Right renal pelvis (tissue), 4 donors: ENCODE measurements around the gene COASY. TPM values are rescaled to one million over a fixed set of nuclear protein-coding genes. Genes with fewer than 3 reads are reported as not detected.

Experiments used
- DNase-seq, 4 donors: peaks; one replicate each; pipeline ENCODE4 v3.0.0-alpha.2; 2013; ENCODE audit warnings: low read depth in 4 of 4, low spot score in 3 of 4, missing footprints in 1 of 4
- polyA plus RNA-seq, 4 donors: library from polyadenylated mRNA; unstranded; fragments of 120-200 nt; gene quantifications; one replicate each; pipeline ENCODE4 v1.2.1, GENCODE V29; 2013; ENCODE audit not compliant: insufficient read length in 4 of 4

The COASY gene
- polyA plus RNA-seq: 10 to 100 TPM; 55.6 to 60.9 (median 57.1) TPM

DNA sequence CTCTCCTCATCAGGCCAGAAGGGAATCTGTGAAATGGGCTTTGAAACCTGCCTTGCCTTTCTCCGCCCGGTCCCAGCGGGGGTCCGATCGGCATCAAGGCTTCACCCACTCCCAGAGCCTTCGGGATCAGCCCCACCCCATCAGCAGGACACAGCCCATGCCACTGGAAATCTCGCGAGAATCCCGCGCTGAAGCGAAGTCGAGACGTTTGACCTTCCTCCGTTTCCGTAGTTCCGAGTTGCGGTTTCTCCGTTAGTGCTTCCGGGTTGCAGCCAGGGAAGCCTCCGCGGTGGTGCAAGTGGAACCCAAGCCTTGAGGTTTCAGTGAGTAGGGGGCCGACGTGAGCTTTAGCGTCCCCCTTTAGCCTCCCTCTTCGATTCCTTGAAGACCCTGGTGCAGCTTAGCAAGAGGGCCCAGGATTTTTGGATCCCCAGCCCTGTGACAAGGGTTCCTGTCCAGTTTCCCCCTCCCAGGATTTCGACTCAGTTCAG lies at the start of gene COASY:
COASY (plus strand) TSS at position 252 of the 491 bp plus-strand sequence. CDS start 475 bp downstream, outside the sequence.
- peak; percentile 95 to 98 (median 96) for DNase-seq

DNA sequence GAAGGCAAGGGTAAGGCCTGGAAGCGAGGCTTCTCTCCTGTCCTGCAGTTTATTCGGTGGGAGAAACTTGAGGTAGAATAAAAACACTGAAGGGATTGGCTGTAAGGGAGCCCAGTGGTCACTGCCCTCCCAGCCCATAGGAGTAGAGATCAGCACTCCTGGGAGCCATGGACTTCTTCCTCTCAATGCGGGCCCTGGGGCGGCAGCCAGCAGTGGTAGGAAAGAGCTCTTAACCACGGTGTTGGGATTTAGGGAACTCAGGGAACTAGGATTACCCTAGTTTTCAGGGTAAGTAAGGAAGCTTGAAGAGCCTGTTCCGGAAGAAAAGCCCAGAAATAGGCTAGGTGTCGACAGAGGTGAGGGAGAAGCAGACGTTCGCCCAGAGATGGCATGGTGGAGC lies 49.7 kb upstream of the COASY start:
- no peak for DNase-seq

DNA sequence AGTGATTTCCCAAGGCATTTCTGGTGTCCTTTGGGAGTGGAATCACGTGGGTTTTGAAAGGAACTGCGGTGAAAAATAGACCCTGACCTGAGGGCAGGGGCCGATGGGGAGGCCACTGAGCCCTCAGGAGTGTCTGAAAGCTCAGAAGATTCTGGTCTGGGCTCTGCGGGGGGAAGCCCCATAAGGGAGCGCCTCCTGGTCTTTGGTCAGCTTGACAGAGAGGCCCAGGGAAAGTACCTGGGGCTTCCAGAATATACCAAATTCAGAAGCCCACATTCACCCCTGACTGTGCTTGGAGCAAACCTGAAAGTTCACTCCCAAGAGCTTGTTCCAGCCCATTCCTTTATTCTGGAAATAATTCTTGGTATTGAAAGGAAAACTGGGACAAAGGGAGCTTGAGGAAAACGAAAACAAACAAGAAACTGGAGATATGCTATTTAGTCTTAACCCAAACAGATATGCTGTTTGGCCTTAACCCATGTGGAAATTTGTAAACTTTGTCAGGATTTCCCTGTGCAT lies 49.2 kb upstream of the COASY start:
- DNase-seq: no peak

DNA sequence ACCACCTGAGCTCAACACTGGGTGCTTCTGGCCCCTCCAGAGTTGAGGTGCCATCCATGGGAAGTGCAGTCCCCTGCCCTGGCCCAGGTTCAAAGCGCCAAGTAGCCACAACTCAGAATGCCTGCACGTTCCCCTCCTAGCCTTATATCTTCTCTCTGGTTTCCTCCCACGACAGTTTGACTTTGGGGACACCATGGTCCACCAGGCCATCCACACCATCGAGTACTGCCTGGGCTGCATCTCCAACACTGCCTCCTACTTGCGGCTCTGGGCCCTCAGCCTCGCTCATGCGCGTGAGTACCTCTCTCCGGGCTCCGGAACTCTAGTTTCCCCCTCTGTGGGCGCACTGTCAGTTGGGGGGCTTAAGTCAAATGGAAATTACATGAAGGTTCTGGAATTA lies 48.3 kb upstream of the COASY start:
- no peak for DNase-seq

DNA sequence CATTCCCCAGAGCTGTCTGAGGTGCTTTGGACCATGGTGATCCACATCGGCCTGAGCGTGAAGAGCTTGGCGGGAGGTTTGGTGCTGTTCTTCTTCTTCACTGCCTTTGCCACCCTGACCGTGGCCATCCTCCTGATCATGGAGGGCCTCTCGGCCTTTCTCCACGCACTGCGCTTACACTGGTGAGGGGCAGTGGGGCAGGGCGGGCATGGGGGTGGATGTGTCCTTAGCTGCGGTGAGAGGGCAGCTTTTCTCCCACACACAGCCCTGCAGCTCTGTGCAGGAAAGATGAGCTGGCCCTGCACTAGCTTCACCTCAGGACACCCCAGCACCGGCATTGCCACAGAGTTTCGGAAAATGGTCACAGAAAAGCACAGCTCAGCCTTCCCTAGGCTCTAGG lies 47.7 kb upstream of the COASY start:
- no peak for DNase-seq

DNA sequence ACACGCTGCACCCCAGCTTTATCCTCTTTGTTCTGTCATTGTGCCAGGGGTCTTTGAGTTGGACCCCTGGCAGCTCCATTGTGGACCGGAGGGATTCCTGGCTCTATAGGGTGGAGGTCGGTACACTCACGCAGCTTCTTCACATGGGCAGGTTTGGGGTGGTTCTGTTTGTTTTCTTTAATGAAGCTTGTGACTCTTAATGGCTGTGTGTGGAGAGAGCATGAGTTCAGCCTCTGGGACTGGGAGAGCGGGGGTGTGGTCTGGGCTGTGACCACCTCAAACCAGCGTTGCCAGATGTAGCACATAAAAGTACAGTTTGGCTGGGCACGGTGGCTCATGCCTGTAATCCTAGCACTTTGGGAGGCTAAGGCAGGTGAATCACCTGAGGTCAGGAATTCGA lies 47.1 kb upstream of the COASY start:
- no peak for DNase-seq

DNA sequence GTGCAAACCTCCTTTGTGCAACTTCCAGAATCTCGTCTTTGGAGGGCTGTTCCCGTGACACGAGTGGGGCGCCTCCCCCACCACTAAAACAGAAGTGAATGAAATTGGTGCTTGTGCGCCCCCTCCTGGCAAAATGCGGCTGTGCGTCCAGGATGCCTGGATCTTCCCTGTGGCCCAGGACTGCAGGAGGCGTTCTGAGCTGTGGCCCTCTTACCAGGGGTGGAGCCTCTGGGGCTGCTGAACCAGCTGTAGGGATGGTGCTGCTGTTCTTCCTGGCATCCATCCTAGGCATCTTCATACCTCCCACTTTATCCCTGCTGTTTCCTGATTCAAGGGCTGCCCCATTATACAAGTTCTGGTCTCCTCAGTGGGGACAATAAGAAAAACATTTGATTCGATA lies 44.4 kb upstream of the COASY start:
- DNase-seq: peak in 2 of 4 donors; percentile 46 to 65

DNA sequence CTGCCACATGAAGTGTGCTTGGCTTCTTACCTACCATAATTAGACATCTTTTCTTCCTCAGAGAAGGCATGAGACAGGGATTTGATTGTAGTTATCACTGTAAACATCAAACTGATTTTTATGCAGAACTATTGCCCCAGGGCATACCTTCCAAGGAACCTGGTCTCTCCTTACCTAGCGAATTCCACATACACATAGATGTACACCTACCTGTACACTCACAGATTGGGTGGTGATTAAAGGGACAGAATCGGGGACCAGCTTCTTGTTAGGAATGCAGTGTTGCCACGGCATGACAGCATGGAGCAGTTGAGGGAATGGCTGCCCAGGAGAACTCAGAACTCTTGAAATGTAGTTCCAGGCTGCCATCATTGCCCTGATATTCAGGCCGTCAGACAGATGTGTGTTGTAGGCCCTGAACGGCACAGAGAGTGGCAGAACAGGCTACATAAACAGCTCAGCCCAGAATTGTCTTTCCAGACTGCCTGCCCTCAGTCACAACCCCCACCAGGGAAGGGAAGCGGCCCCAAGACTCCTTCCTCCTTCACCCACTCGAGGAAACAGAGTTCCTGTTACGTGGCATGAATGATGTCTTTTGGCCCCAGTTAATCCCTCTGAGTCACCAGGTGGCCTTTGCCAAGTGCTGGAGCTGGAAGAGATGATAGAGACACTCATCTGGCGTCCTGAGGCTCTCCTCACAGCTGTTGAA lies 43.7 kb upstream of the COASY start:
- no peak for DNase-seq

DNA sequence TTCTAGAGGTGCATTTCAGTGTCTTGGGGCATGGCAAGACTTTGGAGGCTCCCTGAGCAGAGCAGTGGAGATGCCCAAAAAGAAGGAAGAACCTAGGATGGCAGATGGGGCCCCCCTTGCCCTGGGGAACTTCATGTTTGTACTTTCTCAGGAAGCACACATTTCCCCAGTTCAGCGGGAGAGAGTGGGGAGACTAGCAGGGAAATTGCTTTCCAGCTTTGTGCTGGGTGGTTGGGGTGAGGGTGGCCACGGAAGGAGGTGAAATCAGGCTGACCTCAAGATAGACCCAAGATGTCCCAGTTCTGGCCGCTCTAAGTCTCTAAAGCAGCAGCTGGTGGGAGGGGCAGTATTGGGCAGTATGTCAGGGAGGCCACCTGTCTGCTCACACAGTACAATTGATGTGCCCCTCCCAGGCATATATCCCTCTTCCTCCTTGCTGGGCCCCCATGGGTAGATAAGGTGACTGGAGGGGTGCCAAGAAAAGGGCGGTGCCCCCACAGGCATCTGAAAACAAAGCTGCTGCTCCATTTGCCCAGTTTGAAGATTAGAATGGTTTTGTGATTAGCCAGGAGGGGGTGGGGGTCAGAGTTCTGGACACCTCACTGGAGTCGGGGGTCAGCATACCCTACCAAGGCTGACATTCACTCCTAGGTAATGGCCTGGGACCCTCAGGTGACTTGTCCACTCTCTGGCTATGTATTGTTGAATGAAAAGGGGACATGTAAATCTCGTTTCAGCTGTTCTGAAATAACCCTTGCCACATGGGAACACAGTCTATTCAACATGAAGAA lies 43.0 kb upstream of the COASY start:
- no peak for DNase-seq

DNA sequence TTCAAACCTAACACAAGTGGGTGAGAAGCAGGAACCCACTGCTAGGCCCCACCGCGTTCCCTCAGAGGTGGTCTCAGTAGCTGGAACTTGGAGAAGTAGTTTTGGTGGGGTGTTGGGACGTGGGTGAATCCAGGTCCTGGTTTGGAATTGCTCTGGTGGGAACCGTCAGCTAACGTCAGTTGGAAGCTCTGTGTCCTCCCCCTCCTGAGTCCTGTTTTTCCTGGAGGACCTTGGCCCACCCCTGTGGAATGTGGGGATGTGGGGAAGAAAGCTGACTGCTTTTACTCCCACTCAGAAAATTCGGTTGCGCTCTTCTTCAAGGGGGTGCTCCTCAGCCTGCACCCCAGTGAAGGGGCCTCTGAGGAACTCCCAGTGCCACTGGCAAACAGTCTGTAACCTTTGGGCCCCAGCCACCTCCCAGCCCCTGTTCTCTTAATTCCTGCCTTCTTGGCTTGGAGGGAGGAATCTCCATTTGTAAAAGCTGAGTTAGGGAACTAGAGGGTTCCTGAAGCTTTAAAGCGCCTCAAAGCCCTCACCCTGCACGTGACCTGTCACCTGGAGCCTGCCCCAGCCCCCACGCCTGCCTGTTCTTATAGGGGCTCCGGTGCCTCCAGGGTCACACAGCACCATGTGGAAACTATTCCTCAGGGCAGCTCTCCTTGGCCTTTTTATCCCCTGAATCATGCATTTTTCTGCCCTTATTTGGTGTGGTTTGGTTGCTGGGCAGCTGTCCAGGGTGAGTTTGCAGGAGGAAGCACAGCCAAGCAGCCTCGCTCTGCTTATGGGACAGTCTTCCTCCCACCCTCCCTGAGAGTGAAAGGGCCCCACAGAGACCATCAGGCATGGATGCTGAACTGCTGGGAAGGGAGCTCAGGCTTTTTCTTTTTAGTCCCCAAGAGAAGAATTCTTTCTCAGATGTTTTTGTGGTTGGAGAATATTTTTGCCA lies 42.1 kb upstream of the COASY start:
- DNase-seq: peak; percentile 74 to 84 (median 82)

DNA sequence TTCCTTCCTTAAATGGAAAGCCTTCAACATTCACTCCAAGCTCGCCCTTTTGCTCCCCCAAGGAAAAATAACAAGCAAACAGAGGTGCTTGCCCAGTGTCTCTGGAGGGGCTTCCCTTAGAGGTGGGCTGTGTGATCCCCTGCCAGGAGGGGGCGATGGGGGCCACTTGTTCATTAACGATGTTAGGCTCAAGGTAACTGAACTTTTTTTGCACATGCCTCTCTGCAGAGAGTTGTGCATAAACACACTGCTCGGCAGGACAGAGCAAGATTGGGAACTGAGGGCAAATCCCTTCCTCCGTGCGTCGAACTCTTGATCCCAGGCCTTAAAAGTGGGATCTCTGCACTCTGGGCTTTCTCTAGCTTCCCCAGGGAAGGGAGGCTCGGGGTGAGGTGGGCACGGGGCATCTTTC lies 41.4 kb upstream of the COASY start:
- DNase-seq: no peak

DNA sequence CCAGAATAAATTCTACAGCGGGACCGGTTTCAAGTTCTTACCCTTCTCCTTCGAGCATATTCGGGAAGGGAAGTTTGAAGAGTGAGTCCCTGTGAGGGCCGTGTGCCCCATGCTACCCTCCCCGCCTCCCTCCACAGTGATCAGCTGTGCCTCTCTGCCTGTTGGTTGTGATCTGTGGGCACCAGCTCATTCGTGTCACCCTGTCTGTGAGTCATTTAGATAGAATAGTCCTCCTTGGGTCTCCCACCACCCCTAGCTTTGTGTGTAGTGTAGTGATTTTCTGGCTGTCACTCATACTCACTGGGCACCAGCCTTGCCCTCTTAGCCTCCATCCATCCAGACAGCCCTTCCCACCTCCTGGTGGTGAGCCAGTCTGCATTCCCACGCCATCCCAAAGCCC lies 40.9 kb upstream of the COASY start:
- DNase-seq: no peak

DNA sequence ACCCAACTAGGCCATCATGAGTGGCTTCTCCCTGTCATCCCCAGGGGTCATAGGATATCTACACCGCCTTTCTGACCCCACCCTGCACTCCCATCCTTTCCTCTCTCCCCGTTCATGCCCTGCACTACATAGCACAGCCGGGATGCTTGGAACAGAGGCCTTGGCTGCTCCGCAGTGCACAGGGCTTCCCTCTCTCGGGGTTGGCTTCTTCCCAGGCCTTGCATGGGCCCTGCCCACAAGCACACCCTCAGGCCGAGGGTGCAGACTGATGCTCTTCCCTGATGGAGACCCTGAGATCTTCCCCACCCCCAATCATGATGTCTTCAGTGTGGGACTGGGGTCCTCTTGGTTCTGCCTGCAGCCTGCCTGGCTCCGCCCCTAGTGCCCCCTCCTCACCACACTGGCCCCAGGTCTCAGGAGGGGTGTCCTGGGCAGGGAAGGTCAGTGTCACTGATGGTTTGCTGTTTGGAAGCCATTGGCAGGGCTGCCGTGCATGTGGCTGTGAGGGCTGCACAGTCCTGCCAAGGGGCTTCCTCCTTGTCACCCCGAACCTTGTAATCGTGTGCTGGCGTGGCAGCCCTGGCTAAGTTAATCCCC lies 40.2 kb upstream of the COASY start:
- DNase-seq: no peak

DNA sequence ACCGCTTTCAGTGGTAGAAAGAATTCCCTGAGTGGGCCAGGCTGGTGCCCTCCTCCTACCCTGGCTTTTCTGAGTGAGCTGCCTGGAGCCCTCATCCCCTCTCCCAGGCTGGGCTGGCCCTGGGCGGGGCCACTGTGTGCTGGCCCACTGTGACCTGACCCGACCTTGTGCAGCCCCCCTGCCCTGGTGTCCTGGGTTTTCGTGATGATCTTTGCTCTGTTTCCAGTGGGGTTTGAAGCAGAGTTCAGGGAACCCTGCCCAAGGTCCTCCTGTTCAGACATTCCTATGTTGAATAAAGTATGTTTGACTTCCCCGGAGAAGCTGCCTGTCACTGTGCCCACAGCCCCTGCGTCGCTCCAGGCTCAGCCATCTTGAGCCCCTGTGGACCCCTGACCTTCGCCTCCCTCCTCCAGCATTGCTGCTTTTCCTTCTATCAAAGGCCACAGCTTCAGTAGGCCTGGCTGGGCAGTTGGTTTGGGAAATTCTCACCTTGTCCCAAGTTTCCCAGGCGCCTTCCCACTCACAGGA lies 39.6 kb upstream of the COASY start:
- no peak for DNase-seq

DNA sequence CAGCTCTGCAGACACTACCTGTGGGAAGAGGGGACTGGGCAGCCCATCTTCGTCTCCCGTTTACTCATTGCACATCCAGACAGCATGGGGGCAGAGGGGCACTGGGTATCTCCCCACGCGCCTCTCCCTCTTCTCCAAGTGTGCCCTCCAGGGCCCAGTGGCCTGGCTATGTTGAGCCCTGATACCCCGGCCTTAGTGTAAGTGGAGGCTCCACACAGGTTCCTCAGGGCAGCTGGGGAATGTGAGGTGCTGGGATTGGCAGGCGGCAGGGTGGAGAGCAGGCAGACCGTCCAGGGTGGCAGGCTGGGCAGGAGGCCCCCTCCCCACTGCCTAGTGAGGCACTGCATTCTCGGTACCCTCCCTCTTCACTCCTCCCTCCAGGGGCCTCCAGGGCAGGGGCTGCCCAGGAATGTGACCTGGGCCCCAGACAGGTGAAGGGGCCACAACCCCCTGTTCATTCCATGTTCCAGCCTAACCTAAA lies 39.1 kb upstream of the COASY start:
- no peak for DNase-seq

DNA sequence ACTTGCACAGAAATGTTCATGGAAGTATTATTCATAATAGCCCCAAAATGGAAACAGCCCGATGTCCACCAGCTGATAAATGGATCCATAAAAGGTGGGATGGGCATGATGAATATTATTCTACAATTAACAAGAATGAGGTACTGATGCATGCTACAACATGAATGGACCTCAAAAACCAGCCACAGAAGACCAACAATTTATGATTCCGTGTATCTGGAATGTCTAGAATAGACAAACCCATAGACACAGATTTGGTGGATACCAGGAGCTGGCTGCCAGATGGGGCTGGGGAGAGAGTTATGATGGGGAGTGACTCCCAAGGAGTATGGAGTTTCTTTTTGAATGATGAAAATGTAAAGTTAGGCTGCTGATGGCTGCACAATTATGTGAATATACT lies 36.7 kb upstream of the COASY start:
- no peak for DNase-seq

DNA sequence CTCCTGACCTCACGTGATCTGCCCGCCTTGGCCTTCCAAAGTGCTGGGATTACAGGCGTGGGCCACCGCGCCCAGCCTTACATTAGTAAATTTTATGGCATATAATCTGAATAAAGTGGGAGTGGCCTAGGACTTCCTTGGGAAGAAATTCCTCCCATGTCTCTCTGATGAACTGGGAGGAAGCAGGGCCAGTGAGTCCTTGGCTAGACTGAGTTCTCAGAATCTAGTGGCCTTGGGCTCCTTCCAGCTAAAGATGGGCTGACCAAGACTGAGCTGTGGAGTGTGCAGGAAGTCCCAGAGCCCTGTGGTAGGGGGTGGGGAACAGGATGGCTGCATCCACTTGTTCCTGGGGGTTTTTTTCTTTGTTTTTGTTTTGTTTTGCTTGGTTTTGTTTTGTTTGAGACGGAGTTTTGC lies 35.9 kb upstream of the COASY start:
- no peak for DNase-seq

DNA sequence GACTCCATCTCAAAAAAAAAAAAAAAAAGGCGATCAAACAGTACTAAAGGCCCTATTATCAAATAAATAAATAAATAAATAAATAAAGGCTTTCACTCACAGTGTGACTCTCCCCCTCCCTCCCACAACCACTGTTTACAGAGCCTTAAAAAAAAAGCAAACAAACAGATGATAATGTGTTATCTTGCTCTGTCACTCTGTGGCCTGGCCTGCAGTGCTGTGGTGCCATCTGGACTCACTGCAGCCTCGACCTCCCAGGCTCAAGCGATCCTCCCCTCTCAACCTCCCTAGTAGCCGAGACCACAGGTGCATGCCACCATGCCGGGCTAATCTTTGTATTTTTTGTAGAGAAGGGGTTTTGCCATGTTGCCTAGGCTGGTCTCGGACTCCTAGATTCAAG lies 34.0 kb upstream of the COASY start:
- no peak for DNase-seq

DNA sequence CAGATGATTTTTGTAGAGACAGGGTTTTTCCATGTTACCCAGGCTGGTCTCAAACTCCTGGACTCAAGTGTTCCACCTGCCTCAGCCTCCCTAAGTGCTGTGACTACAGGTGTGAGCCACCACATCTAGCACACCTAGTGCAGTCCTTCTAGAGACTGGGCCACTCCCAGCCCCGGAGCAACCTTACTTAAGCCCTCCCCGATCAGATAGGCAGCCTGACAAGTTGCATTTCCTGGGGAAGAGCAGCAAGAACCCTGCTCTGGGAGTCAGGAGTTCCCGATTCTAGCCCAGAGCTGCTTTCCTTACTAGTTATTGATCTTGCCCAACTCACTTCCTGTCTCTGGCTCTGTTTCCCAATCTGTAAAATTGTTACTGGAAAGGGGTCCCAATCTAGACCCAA lies 32.9 kb upstream of the COASY start:
- no peak for DNase-seq

DNA sequence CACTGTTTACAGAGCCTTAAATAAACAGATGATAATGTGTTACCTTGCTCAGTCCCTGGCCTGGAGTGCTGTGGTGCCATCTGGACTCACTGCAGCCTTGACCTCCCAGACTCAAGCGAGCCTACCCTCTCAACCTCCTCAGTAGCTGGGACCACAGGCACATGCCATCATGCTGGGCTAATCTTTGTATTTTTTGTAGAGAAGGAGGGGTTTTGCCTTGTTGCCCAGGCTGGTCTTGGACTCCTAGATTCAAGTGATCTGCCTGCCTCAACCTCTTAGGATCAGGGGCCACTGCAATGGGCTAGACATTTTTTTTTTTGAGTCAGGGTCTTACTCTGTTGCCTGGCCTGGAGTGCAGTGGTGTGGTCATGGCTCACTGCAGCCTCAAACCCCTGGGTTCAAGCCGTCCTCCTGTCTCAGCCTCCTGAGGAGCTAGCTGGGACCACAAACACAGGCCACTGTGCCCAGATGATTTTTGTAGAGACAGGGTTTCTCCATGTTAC lies 30.9 kb upstream of the COASY start:
- DNase-seq: no peak
